Astrocyte (in vitro differentiated cells and primary cell): Measurements from ENCODE around the gene TOR4A. TPM values are rescaled to one million over a fixed set of nuclear protein-coding genes. Genes with fewer than 3 reads are reported as not detected.
"Not testable (repeated sequence)": the region's sequence is repeated elsewhere in the genome, so short reads cannot be mapped to it uniquely, and the experiment has no call there.

Source experiments
- DNase-seq: peaks from one replicate; pipeline ENCODE4 v3.0.0-alpha.2; 2010; ENCODE audit warnings: low read depth
- FAIRE-seq: peaks from 2 replicates; lab custom pipeline; 2011; peaks lifted over from hg19 to GRCh38; lab: Jason Lieb, UNC
- H2AFZ ChIP-seq: 2 replicates; pipeline ENCODE4 v1.6.0; 2012; ENCODE audit warnings: low read depth, low read length, inconsistent platforms
- H3K27ac ChIP-seq: 2 replicates; pipeline ENCODE4 v1.5.1; 2011; ENCODE audit warnings: low read depth, low read length, inconsistent platforms
- H3K27me3 ChIP-seq: 2 replicates; pipeline ENCODE4 v1.6.0; 2011; ENCODE audit warnings: low read length, inconsistent platforms; ENCODE audit not compliant: insufficient read depth
- H3K36me3 ChIP-seq: 2 replicates; pipeline ENCODE4 v1.5.1; 2011; ENCODE audit warnings: low read length, inconsistent platforms; ENCODE audit not compliant: insufficient read depth
- H3K4me1 ChIP-seq: 2 replicates; pipeline ENCODE4 v1.5.1; 2011; ENCODE audit warnings: low read length, inconsistent platforms; ENCODE audit not compliant: insufficient read depth
- H3K4me2 ChIP-seq: 2 replicates; pipeline ENCODE4 v1.6.0; 2012; ENCODE audit warnings: low read length, inconsistent platforms
- H3K4me3 ChIP-seq: 2 replicates; pipeline ENCODE4 v1.5.1; 2011; ENCODE audit warnings: low read depth, mild to moderate bottlenecking, low read length, inconsistent platforms; ENCODE audit not compliant: insufficient read depth
- H3K79me2 ChIP-seq: 2 replicates; pipeline ENCODE4 v1.6.0; 2012; ENCODE audit warnings: mild to moderate bottlenecking, low read length, inconsistent platforms; ENCODE audit not compliant: insufficient read depth
- H3K9ac ChIP-seq: 2 replicates; pipeline ENCODE4 v1.6.0; 2012; ENCODE audit warnings: mild to moderate bottlenecking, low read length, inconsistent platforms
- H3K9me3 ChIP-seq: 2 replicates; pipeline ENCODE4 v1.5.1; 2012; ENCODE audit warnings: low read depth, mild to moderate bottlenecking, low read length, inconsistent platforms; ENCODE audit not compliant: insufficient read depth
- H4K20me1 ChIP-seq: 2 replicates; pipeline ENCODE4 v1.6.0; 2012; ENCODE audit warnings: low read length, inconsistent platforms; ENCODE audit not compliant: insufficient read depth
- H3K27ac Mint-ChIP-seq: one replicate; pipeline ENCODE4 v1.8.0; 2021; ENCODE audit warnings: mild to moderate bottlenecking, mixed read lengths; ENCODE audit not compliant: unreplicated experiment
- H3K27me3 Mint-ChIP-seq: one replicate; pipeline ENCODE4 v1.8.0; 2021; ENCODE audit warnings: low read depth, mixed read lengths; ENCODE audit not compliant: unreplicated experiment
- H3K36me3 Mint-ChIP-seq: one replicate; pipeline ENCODE4 v1.8.0; 2021; ENCODE audit warnings: low read depth, mixed read lengths; ENCODE audit not compliant: unreplicated experiment
- H3K4me1 Mint-ChIP-seq: one replicate; pipeline ENCODE4 v1.8.0; 2021; ENCODE audit warnings: low read depth, mixed read lengths; ENCODE audit not compliant: unreplicated experiment
- H3K4me3 Mint-ChIP-seq: one replicate; pipeline ENCODE4 v1.8.0; 2021; ENCODE audit warnings: mild to moderate bottlenecking, moderate library complexity, mixed read lengths; ENCODE audit not compliant: unreplicated experiment
- H3K9me3 Mint-ChIP-seq: one replicate; pipeline ENCODE4 v1.8.0; 2021; ENCODE audit warnings: mild to moderate bottlenecking, mixed read lengths; ENCODE audit not compliant: unreplicated experiment
- total RNA-seq: library from RNA; stranded (reverse); gene quantifications from 2 replicates; pipeline ENCODE4 v1.2.1, GENCODE V29; 2021
- TF ChIP-seq, protein P1 (sequence below): IDR thresholded peaks from 2 replicates; pipeline ENCODE4 v1.5.1; 2011; ENCODE audit warnings: low read depth, mild to moderate bottlenecking, inconsistent platforms, low read length, moderate library complexity; ENCODE audit not compliant: insufficient read depth

Gene TOR4A
- total RNA-seq, 1 donor from 2014 or later, result 11.8 TPM

DNA sequence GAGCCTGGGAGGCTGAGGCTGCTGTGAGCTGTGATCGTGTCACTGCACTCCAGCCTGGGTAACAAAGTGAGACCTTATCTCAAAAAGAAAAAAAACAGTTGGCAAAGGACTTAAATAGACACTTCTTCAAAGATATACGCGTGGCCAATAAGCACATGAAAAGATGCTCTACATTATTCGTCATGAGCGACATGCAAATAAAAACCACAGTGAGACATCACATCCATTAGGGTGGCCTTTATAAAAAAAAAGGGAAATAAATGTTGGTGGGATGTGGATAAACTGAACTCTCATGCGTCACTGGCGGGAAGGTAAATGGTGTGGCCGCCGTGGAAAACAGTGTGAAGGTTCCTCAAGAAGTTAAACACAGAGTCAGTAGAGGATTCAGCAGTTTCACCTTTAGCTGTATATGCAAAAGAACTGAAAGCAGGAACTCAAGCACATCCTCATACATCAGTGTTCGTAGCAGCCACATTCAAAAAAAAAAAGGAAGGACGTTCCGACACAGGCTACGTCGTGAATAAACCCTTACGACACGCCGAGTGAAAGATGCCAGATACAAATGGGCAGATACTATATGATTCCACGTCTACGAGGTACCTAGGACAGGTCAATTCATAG is 49.0 kb downstream of the TOR4A start:
- Histone ChIP-seq H3K4me1 (no peaks in the 10 kb centered on the region), H3K9ac (no peak overlapping the region), H3K4me3 (no peak overlapping the region), H3K4me2 (no peak overlapping the region), H4K20me1 (no peaks in the 10 kb centered on the region), H3K27ac (no peak overlapping the region), H2AFZ (no peak overlapping the region), H3K36me3 (no peaks in the 10 kb centered on the region), H3K27me3 (no peaks in the 10 kb centered on the region), H3K79me2 (no peaks in the 10 kb centered on the region), H3K9me3 (no peaks in the 10 kb centered on the region)
- peaks cover 6% of the 10 kb centered on the region for H3K9me3 Mint-ChIP-seq
- no peak for DNase-seq
- peaks cover 5% of the 10 kb centered on the region for H3K36me3 Mint-ChIP-seq
- H3K27ac Mint-ChIP-seq, result no peak overlapping the region
- no peak for FAIRE-seq
- TF ChIP-seq, protein P1, sequence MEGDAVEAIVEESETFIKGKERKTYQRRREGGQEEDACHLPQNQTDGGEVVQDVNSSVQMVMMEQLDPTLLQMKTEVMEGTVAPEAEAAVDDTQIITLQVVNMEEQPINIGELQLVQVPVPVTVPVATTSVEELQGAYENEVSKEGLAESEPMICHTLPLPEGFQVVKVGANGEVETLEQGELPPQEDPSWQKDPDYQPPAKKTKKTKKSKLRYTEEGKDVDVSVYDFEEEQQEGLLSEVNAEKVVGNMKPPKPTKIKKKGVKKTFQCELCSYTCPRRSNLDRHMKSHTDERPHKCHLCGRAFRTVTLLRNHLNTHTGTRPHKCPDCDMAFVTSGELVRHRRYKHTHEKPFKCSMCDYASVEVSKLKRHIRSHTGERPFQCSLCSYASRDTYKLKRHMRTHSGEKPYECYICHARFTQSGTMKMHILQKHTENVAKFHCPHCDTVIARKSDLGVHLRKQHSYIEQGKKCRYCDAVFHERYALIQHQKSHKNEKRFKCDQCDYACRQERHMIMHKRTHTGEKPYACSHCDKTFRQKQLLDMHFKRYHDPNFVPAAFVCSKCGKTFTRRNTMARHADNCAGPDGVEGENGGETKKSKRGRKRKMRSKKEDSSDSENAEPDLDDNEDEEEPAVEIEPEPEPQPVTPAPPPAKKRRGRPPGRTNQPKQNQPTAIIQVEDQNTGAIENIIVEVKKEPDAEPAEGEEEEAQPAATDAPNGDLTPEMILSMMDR, result no peak
- H3K27me3 Mint-ChIP-seq, result peaks cover 10% of the 10 kb centered on the region
- H3K4me3 Mint-ChIP-seq, result no peak overlapping the region
- peaks cover 2% of the 10 kb centered on the region for H3K4me1 Mint-ChIP-seq

GRCh38 chr9:137327641-137328550 is 50.4 kb downstream of the TOR4A start:
- H3K9ac ChIP-seq, H3K4me2 ChIP-seq, H3K27me3 ChIP-seq, H3K79me2 ChIP-seq, H3K4me1 Mint-ChIP-seq, DNase-seq, H3K4me3 ChIP-seq, H3K9me3 Mint-ChIP-seq, H3K36me3 Mint-ChIP-seq, H3K4me1 ChIP-seq, H4K20me1 ChIP-seq, H3K9me3 ChIP-seq, H3K36me3 ChIP-seq, H2AFZ ChIP-seq, H3K4me3 Mint-ChIP-seq, H3K27ac ChIP-seq, H3K27me3 Mint-ChIP-seq: not testable (repeated sequence)
- FAIRE-seq, result peak; percentile 100
- H3K27ac Mint-ChIP-seq, result peak overlapping the region; percentile 92

DNA sequence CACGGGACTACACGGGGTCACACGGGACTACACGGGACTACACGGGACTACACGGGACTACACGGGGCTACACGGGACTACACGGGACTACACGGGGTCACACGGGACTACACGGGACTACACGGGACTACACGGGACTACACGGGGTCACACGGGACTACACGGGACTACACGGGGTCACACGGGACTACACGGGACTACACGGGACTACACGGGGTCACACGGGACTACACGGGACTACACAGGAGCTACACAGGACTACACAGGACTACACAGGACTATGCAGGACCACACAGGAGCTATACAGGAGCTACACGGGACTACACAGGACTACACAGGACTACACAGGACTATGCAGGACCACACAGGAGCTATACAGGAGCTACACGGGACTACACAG is 52.1 kb downstream of the TOR4A start:
- not testable (repeated sequence) for H3K4me1 ChIP-seq, H3K27ac Mint-ChIP-seq, H3K27me3 Mint-ChIP-seq, FAIRE-seq, H3K27me3 ChIP-seq, H3K4me1 Mint-ChIP-seq, H3K36me3 ChIP-seq, H4K20me1 ChIP-seq, H2AFZ ChIP-seq, H3K27ac ChIP-seq, DNase-seq, H3K4me2 ChIP-seq, H3K79me2 ChIP-seq, H3K4me3 Mint-ChIP-seq, H3K4me3 ChIP-seq, H3K9ac ChIP-seq, H3K36me3 Mint-ChIP-seq, H3K9me3 Mint-ChIP-seq, H3K9me3 ChIP-seq
